Keratinocyte (primary cell): Measurements from ENCODE around the gene OR4C13.

Experiments
- CTCF ChIP-seq, 3 experiments: IDR thresholded peaks in 1 of 3; conservative IDR thresholded peaks in 1 of 3; optimal IDR thresholded peaks in 1 of 3; 2 replicates in 2 of 3; 3 replicates in 1 of 3; pipeline versions ENCODE3 to v1.5.1; 2011; ENCODE audit warnings: low read length in 3 of 3, mild to moderate bottlenecking in 3 of 3, moderate library complexity in 2 of 3, control low read depth in 1 of 3, inconsistent platforms in 1 of 3; ENCODE audit not compliant: insufficient read depth in 2 of 3; ENCODE audit errors: extremely low read depth in 1 of 3
- EZH2 ChIP-seq: IDR thresholded peaks from one replicate; pipeline ENCODE4 v1.6.1; 2012; ENCODE audit warnings: inconsistent platforms, mild to moderate bottlenecking, low read length, moderate library complexity

- TF ChIP-seq CTCF (optimal IDR thresholded peaks at IDR 0.05 in 1 of 3, IDR thresholded peaks at IDR 0.05 in 1 of 3, conservative IDR thresholded peaks at IDR 0.05 in 1 of 3; ENCODE audit: extremely low read depth in 1 of 3, insufficient read depth in 2 of 3, low read length in 3 of 3), result peak; percentile 48 to 59 (median 49)
- TF ChIP-seq EZH2, result no peak
These were observed 43.4 kb downstream of the OR4C13 start for GRCh38 chr11:49995565-49995964.
